NCI-H2171 (cell line): Measurements from ENCODE around the gene COL23A1.

Source experiments
- DNase-seq: peaks from one replicate; lab custom pipeline; 2025; lab: John Stamatoyannopoulos, UW

COL23A1 gene

GRCh38 chr5:178590141-178590923 is at the start of gene COL23A1:
Gene COL23A1, minus strand, starts transcription at chr5:178590393.
- peak; percentile 13 for DNase-seq

GRCh38 chr5:178637356-178638074 is 47.3 kb upstream of the COL23A1 start:
- DNase-seq, result no peak

- no peak for DNase-seq
Measured at GRCh38 chr5:178632285-178632684, 42.1 kb upstream of the COL23A1 start.

GRCh38 chr5:178630951-178631350 is 40.8 kb upstream of the COL23A1 start:
- DNase-seq, result no peak

GRCh38 chr5:178630475-178630930 is 40.3 kb upstream of the COL23A1 start:
- DNase-seq, result no peak

GRCh38 chr5:178627259-178627598 is 37.0 kb upstream of the COL23A1 start:
- no peak for DNase-seq

- DNase-seq, result peak; percentile 68
Measured at GRCh38 chr5:178626484-178627258, 36.5 kb upstream of the COL23A1 start, which contains the start of gene CLK4. Gene CLK4, minus strand, starts transcription at chr5:178627050. Its CDS starts 3,634 bp downstream, at chr5:178623416.

- DNase-seq, result no peak
Measured at GRCh38 chr5:178625679-178626483, 35.7 kb upstream of the COL23A1 start.

- DNase-seq, result no peak
Measured at GRCh38 chr5:178624631-178625546, 34.7 kb upstream of the COL23A1 start.

GRCh38 chr5:178622679-178623247 is 32.6 kb upstream of the COL23A1 start:
- no peak for DNase-seq

- no peak for DNase-seq
Measured at GRCh38 chr5:178619390-178619789, 29.2 kb upstream of the COL23A1 start.

- no peak for DNase-seq
Measured at GRCh38 chr5:178612299-178612698, 22.1 kb upstream of the COL23A1 start.

- DNase-seq, result no peak
Measured at GRCh38 chr5:178606269-178606668, 16.1 kb upstream of the COL23A1 start.

- no peak for DNase-seq
Measured at GRCh38 chr5:178605788-178606187, 15.6 kb upstream of the COL23A1 start.

- no peak for DNase-seq
Measured at GRCh38 chr5:178602752-178603151, 12.6 kb upstream of the COL23A1 start.

GRCh38 chr5:178595750-178596149 is 5.6 kb upstream of the COL23A1 start:
- DNase-seq, result no peak

- DNase-seq, result no peak
Measured at GRCh38 chr5:178595150-178595549, 5.0 kb upstream of the COL23A1 start.

- DNase-seq, result no peak
Measured at GRCh38 chr5:178590924-178591423, 781 bp upstream of the COL23A1 start.

GRCh38 chr5:178589180-178590140 is 733 bp downstream of the COL23A1 start:
- peak; percentile 7 for DNase-seq
